Measurements from ENCODE around the gene RHOXF1. TPM values are rescaled to one million over a fixed set of nuclear protein-coding genes. Genes with fewer than 3 reads are reported as not detected.
"Not testable (repeated sequence)": the region's sequence is repeated elsewhere in the genome, so short reads cannot be mapped to it uniquely, and the experiment has no call there.

RHOXF1 gene, protein sequence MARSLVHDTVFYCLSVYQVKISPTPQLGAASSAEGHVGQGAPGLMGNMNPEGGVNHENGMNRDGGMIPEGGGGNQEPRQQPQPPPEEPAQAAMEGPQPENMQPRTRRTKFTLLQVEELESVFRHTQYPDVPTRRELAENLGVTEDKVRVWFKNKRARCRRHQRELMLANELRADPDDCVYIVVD
- total RNA-seq = 0.72 TPM
- long read RNA-seq = 0 reads

DNA sequence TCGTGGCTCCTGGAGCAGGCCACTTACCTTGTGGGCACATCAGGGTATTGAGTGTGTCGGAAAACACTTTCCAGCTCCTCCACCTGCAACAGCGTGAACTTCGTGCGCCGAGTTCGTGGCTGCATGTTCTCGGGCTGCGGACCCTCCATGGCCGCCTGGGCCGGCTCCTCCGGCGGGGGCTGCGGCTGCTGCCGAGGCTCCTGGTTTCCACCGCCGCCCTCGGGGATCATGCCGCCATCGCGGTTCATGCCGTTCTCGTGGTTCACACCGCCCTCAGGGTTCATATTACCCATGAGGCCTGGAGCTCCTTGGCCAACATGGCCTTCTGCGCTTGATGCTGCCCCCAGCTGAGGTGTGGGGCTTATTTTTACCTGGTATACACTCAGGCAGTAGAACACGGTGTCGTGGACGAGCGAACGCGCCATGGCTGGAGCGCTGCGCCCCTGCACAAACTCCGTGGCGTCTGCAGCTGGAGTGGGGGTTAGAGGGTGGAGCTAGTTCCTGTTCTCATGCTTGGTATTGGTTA, at the start of gene RHOXF1:
RHOXF1 (minus strand) TSS at position 476 of the 526 bp plus-strand sequence; CDS start at position 425, 51 bp downstream.
- ATAC-seq (no peak), DNase-seq (no peak)
- TF ChIP-seq, protein P1, sequence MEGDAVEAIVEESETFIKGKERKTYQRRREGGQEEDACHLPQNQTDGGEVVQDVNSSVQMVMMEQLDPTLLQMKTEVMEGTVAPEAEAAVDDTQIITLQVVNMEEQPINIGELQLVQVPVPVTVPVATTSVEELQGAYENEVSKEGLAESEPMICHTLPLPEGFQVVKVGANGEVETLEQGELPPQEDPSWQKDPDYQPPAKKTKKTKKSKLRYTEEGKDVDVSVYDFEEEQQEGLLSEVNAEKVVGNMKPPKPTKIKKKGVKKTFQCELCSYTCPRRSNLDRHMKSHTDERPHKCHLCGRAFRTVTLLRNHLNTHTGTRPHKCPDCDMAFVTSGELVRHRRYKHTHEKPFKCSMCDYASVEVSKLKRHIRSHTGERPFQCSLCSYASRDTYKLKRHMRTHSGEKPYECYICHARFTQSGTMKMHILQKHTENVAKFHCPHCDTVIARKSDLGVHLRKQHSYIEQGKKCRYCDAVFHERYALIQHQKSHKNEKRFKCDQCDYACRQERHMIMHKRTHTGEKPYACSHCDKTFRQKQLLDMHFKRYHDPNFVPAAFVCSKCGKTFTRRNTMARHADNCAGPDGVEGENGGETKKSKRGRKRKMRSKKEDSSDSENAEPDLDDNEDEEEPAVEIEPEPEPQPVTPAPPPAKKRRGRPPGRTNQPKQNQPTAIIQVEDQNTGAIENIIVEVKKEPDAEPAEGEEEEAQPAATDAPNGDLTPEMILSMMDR (IDR thresholded peaks at IDR 0.05) = no peak
- Histone ChIP-seq H3K4me3 (no peak within 1 kb of the TSS), H3K27me3 (no peaks in the 10 kb centered on the region), H3K4me1 (no peaks in the 10 kb centered on the region), H3K27ac (no peak within 1 kb of the TSS), H3K9me3 (no peaks in the 10 kb centered on the region), H3K36me3 (no peaks in the 10 kb centered on the region)
- intact Hi-C loops (cut with DNase I) = no loop called here

DNA sequence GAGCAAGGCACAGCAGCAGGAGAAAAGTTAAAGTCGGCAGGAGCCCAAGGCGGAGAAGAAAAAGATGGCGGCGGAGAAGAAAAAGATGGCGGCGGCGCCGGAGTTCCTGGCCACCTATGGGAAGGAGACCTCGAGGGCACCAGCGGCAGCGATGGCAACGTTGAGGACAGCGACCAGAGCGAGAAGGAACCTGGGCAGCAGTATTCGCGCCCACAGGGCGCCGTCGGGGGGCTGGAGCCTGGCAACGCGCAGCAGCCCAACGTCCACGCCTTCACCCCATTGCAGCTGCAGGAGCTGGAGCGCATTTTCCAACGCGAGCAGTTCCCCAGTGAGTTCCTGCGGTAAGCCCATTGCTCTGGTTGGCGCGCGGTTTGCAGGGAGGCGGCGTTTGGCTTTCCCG, 43.4 kb upstream of the RHOXF1 start:
- intact Hi-C loops (cut with DNase I); H3K27me3 ChIP-seq; ATAC-seq; H3K9me3 ChIP-seq; H3K4me1 ChIP-seq; DNase-seq; H3K36me3 ChIP-seq; H3K27ac ChIP-seq; H3K4me3 ChIP-seq: not testable (repeated sequence)

DNA sequence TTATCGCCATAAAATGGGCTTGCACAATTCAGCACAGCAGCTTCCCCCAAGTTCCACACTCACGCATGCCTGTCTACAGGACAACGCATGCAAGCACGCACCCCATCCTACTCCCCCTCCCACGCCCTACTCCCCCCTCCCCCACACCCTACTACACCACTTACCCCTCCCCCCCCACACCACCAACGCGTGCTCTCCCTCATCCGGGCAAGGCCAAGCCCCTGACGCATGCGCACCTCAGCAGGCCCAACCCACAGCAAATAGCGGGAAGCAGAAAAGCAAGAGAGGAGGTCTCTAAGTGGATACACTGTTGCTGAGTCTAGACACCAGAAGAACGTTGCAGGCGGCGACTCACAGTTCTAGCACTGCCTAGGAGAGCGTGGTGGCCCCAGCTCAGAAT, 42.6 kb upstream of the RHOXF1 start, which contains the start of gene RHOXF2:
RHOXF2 (plus strand) TSS at position 301 of the 400 bp plus-strand sequence. CDS start 138 bp downstream, outside the sequence.
- ATAC-seq; H3K9me3 ChIP-seq; H3K36me3 ChIP-seq; intact Hi-C loops (cut with DNase I); H3K27me3 ChIP-seq; H3K27ac ChIP-seq; H3K4me3 ChIP-seq; DNase-seq; H3K4me1 ChIP-seq: not testable (repeated sequence)

DNA sequence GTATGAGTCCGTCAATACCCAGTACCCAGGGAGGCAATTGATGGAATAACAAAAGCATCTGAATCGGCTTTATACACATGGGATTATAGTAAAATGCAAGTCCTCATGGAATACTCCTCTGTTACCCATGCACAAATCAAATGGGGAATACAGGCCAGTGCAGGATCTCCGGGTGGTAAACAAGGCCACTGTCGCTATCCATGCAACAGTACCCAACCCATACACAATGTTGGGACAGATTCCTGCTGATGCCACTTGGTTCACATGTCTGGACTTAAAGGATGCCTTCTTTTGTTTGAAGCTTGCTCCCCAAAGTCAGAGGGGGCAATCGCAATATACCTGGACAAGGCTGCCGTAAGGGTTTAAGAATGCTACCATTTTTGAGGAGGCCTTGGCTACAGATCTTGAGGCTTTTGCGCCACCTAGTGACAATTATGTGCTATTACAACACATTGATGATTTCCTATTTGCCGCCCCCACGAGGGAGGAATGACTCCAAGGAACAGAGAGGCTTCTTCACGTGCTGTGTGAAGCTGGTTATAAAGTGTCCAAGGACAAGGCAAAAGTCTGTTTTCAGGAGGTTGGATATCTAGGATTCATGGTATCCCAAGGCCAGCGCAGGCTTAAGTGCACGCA, 34.5 kb upstream of the RHOXF1 start:
- H3K9me3 ChIP-seq; DNase-seq; H3K27ac ChIP-seq; H3K4me1 ChIP-seq; H3K27me3 ChIP-seq; H3K36me3 ChIP-seq; H3K4me3 ChIP-seq; intact Hi-C loops (cut with DNase I): not testable (repeated sequence)
- ATAC-seq = peak; percentile 68

DNA sequence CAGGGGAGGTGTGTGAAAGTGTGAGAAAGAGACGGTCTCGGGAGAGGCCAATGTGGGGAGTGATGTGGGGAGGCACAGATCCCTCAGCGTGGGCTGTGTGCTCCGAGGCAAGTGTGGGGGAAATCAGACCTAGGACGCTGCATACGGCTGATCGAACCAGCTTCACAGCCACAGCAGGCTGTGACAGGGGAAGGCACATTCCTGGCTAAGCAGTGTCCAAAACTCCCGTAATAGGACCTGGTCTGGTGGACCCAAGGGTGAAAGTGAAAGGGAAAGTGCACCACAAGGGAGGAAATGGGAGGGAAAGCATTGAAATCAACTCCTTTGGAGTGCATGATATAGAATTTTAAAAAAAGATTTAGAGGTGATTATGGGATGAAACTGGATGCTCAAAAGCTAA, 31.8 kb upstream of the RHOXF1 start:
- H3K27ac ChIP-seq = no peak overlapping the region
- DNase-seq (no peak), ATAC-seq (no peak)
- H3K9me3 ChIP-seq = no peaks in the 10 kb centered on the region
- intact Hi-C loops (cut with DNase I) = no loop called here
- no peak overlapping the region for H3K4me3 ChIP-seq
- no peaks in the 10 kb centered on the region for H3K27me3 ChIP-seq
- H3K4me1 ChIP-seq = no peaks in the 10 kb centered on the region
- TF ChIP-seq, protein P1 (IDR thresholded peaks at IDR 0.05) = no peak
- H3K36me3 ChIP-seq = no peaks in the 10 kb centered on the region

DNA sequence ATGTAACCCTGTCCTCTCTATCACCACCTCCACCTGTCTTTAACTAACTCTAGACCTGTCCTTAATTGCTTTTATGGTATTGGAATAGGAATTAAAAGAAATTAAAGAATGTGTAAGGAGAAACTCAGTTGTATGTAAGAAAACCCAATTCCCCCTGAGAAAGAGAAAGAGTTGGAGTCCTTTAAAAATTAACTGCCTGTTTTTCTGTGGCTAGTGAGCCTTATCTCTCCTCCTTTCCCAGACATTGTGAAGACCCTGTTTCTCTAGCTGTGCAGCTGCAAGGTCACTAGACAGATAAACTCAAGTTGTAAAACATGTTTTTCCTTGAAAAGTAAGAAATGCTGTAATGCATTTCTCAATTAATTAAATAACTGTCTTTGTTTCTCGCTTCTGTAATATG, 30.6 kb upstream of the RHOXF1 start:
- H3K9me3 ChIP-seq; ATAC-seq; DNase-seq; H3K4me1 ChIP-seq; H3K27ac ChIP-seq; H3K36me3 ChIP-seq; H3K4me3 ChIP-seq; intact Hi-C loops (cut with DNase I); H3K27me3 ChIP-seq: not testable (repeated sequence)

DNA sequence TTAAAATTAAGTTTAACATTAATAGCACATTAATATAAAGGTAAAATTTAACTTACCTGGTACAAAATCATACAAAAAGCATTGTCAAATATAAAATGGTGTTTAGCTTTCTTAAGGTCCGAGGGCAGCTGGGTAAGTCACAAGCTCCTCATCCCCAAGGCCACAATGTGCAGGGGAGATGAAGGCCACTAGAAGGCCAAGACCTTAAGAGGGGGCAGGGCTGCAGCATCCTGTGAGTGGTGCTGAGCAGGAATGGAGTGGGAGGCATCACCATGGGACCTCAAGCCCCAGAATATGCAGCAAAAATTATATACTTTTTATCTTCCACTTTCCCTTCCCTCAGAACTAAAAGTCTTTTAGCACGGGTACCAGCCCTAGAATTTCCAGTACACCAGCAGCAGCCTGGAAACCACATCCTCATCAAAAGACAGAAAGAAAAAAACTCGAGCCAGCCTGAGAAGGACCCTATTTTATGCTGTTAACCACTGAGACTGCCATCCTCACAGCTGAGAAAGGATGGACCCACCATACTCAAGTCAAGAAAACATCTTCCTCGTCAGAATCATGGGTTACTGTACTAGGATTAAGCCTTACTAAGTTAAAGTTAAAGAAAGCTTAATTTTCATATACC, 29.7 kb upstream of the RHOXF1 start:
- no peak overlapping the region for H3K4me3 ChIP-seq
- no peaks in the 10 kb centered on the region for H3K27me3 ChIP-seq
- no peak for DNase-seq
- no peak for ATAC-seq
- H3K4me1 ChIP-seq = no peaks in the 10 kb centered on the region
- intact Hi-C loops (cut with DNase I) = no loop called here
- H3K36me3 ChIP-seq = no peaks in the 10 kb centered on the region
- H3K27ac ChIP-seq = no peak overlapping the region
- no peaks in the 10 kb centered on the region for H3K9me3 ChIP-seq
- TF ChIP-seq, protein P1 (IDR thresholded peaks at IDR 0.05) = no peak

Measured in upper lobe of right lung (tissue), 1 donor.